ENCODE data around the gene SLC45A1.
"Not testable (repeated sequence)": the region's sequence is repeated elsewhere in the genome, so short reads cannot be mapped to it uniquely, and the experiment has no call there.

The SLC45A1 gene

DNA sequence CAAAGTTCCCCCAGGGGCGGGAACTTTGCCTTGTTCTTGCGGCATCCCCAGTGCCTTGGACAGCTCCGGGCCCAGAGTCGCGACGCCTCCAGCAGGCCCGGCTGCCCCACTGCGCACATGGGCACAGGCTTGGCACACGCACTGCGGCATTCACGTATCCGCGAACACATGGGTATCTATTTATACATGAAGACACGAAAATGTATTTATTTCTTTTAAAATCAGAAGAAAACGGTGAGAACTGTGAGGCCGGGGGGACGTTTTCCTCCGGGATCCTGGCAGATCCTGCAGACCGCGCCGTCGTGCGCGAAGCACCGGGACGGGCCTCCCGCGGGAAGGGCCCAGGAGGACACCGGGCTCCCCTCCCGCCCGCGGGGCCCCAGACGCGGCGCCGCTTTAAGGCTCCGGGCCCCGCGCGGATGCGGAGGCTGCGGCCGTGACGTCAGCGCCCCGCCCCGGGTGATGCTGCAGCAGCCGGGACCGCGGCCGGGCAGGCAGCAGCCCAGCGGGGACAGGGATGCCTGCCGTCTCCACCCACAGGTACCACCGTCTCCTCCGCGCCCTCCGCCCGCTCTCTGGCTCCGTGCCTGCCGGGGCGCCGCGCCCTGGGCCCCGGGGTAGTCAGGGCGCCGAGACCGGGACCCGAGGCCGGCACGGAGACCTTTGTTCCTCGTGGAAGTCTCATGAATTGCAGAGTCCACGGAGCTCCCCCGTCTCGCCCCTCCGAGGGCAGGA is at the start of gene SLC45A1:
Gene SLC45A1, plus strand, starts transcription at position 468 of the 735 bp plus-strand sequence. CDS start 6,216 bp downstream, outside the sequence.
- DNase-seq (peak; percentile 86), ATAC-seq (peak; percentile 81)

DNA sequence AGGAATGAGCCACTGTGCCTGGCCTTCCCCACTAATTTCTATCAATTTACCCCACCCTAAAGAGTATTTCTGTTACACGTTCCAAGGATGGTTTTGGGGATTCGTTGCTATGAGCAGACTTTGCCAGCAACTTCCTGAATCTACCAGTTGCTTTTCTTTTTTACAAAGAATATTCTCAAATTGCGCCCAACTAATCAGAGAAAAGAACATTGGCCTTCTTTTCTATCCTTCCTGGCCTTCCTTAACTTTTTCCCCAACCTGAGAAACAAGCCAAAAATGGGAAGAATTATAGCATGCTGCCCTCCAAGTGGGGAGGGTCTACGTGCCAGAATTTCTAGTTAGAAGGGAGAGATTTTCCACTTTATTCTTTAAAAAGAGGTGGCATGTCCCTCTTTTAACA is 44.9 kb upstream of the SLC45A1 start:
- ATAC-seq (no peak), DNase-seq (no peak)

DNA sequence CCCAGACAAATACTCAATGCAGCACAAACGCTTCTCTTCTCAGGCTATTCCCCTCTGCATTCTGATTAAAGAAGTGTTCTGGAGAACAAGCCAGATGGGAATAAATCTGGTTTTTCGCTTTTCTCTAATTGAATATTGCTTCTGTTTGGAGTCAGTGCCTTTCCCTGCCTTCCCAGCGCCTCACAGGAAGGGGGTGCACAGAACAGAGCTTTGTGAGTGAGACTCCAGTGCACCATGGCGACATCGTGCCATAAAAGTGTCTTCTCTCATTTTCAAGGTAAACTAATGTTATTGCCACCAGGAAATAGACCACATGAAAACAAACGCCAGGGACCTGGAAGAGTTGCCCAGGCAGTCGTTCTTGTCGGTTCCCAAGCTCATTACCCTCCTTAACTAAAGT is 43.6 kb upstream of the SLC45A1 start:
- no peak for DNase-seq
- no peak for ATAC-seq

DNA sequence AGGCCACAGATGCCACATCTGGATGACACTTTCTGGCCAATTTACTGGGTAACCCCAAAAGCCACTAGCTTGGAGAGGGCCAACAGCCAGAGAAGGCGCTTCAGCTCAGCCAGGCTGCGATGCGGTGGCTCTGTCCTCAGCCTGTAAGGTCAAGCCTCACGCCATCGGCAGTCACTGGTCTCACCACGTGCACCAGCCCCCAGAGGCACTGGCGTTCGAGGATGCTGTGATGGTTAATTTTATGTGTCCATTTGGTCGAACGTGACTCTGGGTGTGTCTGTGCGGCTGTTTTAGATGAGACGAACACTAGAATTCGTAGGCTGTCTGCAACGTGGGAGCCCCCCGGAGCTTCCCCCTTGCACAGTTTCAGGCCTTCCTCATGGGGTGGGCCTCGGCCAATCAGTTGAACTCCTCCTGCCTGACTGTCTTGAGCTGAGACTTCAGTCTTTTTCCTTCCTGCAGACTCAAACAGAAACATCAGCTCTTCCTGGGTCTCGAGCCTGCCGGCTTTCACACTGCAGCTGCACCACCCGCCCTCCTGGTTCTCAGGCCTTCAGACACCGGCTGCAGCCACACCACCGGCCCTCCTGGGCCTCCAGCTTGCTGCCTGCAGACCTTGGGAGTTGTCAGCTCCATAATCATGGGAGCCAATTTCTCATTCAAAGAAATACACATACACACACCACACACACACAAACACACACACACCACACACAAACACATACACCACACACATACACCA is 41.6 kb upstream of the SLC45A1 start:
- DNase-seq (no peak), ATAC-seq (no peak)

DNA sequence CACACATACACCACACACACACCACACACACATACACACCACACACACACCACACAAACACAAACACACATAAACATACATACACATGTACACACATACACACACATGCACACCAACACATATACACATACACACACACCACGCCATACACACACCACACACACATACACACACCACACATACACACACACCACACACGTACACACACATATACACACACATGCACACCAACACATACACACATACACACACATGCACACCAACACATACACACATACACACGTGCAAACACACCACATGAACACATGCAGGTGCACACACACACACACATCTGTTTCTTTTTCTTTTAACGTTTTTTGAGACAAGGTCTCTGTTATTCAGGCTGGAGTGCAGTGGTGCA is 41.0 kb upstream of the SLC45A1 start:
- no peak for DNase-seq
- no peak for ATAC-seq

DNA sequence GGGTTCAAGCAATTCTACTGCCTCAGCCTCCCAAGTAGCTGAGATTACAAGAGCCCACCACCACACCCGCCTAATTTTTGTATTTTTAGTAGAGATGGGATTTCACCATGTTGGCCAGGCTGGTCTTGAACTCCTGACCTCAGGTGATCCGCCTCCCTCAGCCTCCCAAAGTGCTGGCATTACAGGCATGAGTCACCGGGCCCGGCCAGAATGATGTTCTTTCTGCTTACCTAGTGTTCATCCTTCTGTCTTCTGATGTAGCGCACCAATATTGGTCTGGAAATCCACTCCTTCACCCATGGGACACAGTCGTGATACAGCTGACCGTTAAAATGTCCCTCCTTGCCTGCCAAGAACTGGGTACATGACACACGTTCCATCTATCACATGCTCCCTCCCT is 39.2 kb upstream of the SLC45A1 start:
- not testable (repeated sequence) for DNase-seq, ATAC-seq

DNA sequence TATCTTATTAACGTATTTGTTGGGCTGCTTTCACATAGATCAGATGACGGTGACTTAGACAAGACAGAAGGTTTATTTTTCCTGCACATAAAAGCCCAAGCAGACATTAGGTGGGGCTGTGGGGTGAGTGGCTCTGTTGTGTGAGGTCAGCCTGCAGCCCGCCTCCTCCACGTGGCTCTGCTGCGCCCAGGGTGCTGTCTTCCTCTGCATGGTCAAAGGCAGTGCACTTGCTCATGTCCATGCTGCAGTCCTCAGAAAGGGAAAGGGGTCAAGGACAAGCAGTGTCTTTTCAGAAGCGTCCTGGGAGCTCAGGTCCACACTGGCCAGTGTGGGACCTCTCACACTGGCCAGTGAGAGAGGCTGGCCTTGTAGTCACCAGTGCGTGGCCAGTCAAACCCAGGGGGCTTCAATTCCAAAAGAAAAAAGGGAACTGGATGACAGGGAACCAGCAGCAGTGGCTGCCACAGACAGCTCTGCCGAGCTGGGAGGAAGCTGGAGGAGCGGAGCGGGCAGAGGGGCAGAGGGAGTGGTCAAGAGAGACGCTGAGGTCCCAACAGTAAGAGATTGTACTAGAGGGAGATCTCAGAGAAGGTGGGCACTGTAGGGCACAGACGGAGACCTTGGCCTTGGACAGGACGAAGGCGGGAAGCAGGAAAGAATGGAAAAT is 35.9 kb upstream of the SLC45A1 start:
- DNase-seq (no peak), ATAC-seq (no peak)

DNA sequence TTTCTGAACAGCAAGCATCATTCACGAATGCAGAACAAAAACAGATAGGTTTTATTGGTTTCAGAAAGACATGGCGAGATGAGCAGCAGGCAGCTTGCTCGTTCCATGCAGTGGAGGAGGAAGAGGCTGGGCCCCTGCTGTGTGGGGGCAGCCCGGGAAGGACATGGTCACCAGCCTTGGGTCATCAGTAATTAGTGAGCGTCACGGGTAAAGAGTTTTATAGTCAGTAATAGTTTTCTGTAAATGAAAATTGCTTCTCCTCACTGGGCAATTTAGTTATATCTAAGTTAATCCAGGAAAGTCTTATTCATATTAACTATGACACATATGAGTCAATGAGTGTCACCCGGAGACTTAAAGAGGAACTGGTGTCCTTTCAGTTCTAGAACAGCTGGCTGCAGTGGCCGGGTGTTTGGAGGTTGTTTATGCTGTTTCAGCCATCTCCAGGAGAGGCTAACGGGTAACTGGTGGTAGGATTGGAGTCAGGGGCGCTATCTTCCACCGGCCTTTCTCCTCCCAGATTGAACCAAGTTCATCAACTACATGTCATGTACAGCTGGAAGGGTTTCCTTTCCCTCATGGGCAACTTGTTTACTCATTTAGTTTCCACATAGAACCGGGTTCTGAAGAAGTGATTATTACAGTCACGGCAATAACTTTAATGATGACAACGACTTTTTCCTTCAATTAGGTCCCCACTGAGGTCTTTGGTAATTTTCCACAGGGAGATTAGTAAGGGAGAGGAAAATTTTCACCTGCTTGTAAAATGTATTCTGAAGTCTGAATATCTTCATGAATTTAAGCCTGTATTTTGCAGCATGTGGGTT is 34.6 kb upstream of the SLC45A1 start:
- ATAC-seq (peak; percentile 84), DNase-seq (peak; percentile 12)

DNA sequence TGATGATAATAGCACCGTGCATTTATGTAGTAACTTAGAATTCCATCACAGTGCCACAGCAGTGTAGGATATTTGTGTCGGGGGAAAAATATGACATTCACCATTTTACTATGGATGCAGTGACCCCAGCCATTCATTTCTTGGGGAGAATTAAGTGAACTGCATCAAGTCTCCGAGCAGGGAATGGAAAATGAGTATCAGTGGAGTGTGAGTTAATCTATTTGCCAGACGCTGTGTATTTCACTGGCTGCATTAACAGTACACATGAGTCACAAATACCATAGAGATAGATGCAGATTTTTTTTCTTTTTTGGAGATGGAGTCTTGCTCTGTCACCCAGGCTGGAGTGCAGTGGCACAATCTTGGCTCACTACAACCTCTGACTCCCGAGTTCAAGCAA is 33.8 kb upstream of the SLC45A1 start:
- DNase-seq (no peak), ATAC-seq (peak; percentile 30)

DNA sequence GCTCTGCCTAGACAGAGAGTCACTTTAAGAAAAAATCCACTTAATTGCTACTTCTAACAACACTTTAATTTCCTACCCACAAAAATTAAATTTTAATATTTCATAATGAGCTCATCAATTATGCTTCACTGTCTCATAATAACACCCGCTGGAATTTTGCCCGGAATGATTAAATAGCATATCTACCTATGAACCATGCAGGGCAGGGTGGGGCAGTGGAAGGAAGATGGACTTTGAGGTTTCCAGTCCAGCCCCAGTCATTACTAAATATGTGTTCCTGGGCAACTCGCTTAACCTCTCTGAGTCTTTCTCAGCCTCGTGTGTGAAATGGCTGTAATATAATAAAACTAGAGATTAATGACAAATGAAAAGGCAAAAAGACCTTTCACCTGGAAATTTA is 32.8 kb upstream of the SLC45A1 start:
- ATAC-seq (no peak), DNase-seq (no peak)

DNA sequence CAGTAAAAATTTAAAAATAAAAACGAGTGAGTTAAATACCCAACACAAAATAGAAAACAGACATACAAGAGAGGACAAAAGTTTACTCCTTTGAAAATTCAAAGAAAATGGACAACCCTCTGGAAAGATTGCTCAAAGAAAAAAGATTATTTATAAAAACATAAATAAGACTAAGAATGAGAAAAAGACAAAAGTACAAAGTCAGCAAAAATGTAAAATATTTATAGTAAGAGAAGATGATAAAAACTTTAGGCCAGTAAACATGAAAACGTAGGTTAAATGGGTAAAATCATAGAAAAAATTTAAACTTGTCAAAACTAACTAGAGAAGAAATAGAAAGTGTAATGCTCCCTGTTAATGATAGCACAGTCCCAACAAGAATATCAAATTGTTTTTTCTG is 31.9 kb upstream of the SLC45A1 start:
- no peak for ATAC-seq

DNA sequence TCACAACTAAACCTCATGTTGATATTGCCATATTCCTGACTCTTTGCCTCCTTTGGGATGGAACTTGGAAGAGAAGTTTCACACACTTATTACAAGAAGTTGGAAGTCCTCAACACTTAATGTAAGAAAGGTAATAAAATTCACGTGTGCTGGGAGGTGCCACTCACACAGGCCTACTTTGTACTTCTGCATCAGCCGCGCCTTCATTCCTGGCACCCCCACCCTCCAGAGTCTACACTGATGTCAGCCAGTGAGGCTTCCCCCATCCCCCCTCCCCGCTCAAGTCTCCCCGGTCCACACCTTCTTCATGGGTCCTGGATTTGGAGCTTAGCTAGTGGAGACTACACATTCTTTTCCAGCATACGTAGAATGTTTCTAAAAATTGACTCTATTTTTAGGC is 24.8 kb upstream of the SLC45A1 start:
- no peak for ATAC-seq
- DNase-seq: no peak

More for the DNA sequence above, 31.9 kb upstream of the SLC45A1 start:
- DNase-seq: no peak

DNA sequence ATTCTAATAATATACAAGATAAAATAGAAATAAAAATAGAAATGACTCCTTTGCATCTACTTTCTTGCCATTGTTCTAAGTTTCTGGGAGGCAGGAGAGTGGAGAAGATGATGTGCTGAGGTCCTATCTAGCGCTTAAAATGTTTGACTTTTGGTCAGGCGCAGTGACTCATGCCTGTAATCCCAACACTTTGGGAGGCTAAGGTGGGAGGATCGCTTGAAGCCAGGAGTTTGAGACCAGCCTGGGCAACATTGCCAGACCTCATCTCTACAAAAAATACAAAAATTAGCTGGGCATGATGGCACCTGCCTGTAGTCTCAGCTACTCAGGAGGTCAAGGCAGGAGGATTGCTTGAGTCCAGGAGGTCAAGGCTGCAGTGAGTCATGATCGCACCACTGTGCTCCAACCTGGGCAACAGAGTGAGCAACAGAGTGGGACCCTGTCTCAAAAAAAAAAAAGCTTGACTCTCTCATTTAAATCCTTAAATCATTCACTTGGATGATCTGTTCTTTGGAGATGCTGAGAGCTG is 24.2 kb upstream of the SLC45A1 start:
- no peak for ATAC-seq
- DNase-seq: no peak

DNA sequence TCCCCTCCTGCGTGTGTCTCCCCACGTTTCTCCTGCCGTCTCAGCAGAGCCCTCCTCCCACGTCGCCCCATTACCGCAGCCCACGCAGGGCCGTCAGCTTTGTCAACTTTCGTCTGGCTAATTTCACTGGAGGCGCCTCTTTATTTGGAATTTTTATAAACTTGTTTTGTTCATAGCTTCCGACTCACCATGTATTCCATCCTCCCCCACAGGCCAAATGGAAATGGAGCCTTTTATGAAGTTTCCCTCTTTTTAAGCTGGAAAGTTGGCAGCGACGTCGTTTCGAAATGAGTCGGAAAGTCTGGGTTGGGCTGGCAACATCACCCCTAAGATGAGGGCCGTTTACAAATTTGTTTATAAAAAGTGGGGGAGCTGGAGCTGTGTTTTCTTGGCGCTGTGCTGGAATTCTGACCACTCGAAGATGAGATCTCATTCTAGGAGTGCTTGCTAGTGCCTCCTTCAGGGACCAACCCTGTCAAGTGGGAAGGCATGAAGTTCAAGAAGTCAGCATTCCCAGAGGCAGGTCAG is 23.7 kb upstream of the SLC45A1 start:
- DNase-seq (no peak), ATAC-seq (no peak)

DNA sequence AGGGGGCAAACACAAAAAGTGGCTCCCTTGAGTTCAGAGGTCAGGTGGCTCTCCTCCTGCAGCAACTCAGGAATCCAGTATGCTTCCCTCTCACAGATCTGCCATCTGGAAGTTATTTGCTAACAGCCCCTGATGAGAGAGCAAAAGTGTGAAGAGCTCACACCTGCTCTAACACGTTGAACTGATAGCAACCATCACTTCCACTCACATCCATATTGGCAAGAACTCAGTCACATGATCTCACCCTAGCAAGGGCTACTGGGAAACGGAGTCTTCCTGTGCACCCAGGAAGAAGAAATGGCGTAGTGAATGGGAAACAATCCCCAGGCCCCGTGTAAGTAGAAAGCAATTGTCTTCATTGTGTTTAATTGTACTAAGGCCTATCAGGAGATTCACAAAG is 20.7 kb upstream of the SLC45A1 start:
- DNase-seq (no peak), ATAC-seq (no peak)

DNA sequence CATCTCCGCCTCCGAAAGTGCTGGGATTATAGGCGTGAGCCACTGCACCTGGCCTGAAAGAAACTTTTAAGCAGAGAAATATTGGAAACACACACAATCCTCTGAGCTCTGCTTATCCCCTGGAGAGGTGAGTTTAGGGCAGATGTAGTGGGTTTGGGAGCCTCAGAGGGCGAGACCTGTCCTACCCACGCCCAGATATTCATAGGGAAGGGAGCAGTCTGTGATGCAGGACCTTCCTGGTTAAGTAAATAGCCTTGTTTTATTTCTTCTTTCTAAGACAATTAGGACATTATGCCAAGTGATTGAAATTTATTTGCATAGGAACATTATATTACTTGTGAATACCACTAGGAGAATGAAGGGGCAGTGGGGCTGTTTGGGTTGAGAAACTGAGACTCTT is 18.0 kb upstream of the SLC45A1 start:
- ATAC-seq (no peak), DNase-seq (no peak)

DNA sequence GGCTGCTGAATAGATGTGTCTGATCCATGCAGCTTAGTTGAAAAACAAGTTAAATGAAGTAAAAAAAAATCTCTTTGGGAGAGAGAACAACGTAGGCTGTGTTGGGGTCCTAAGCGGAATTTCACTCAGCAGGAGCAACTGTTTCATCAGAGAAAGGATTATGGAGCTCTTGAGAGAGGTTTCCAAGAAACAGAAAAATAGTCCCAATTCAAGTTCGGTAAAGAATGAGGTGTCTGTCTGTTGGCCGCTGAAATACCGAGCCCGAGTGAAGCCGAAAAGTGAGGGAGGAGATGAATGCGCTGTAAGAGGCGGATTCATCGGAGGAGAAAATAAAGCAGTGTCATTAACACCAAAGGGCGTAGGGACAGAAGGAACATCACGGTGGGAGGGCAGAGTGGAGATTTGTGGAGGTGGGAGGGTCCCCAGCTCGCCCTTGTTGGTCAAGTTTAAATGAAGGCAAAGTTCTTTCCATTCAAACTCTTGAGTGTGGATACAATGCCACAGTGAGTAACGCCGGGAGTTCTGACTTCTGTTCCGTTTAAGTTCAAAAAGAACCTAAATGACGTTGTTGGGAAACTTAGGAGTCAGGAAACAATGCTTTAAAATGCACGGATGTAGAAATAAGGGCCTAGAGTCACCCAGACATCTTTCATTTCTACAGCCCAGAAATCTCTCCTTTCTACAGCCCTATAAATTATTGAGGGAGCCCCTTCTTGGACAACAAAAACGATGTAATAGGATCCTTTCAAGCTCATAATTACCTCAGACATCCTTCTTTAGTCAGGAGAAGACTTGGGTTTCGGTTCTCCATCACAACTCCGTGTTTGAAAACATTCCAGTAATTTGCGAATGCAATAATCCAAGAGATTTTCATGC is 15.6 kb upstream of the SLC45A1 start:
- DNase-seq (no peak), ATAC-seq (no peak)

DNA sequence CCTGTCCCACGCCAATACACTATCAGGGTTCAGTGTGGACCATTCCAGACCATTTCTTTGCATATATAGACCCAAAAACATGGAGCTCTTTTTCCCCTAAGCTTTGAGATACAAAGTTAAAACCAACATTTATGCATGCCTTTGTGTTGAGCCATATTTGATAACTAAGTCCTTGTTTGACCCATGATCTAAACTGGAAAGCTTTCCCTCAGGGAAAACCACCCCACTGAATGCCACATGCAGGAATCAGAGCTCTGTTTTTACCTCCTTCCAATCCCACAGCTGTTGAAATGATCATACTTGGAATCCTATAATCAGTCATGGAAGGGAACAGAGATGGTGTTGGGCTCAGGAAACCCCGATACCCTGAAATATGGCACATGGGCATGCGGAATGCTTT is 14.8 kb upstream of the SLC45A1 start:
- DNase-seq (no peak), ATAC-seq (no peak)

DNA sequence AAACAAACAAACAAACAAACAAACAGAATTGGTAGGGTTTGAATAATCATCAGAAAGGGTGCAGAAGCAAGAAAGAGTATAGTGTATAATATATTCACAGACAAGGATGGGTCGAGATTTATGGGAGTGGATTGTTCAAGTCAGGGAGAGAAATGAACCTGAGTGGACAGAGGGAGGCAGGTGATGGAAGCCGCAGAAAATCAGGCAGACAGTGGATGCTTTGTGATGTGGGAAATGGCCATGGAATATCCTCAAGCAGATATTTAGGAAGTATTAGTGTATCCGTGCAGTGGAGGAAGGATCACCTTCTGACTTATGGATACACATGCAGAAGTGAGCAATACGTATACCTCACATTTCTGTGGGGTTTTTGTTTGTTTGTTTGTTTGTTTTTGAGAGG is 14.0 kb upstream of the SLC45A1 start:
- ATAC-seq: no peak
- DNase-seq: no peak

DNA sequence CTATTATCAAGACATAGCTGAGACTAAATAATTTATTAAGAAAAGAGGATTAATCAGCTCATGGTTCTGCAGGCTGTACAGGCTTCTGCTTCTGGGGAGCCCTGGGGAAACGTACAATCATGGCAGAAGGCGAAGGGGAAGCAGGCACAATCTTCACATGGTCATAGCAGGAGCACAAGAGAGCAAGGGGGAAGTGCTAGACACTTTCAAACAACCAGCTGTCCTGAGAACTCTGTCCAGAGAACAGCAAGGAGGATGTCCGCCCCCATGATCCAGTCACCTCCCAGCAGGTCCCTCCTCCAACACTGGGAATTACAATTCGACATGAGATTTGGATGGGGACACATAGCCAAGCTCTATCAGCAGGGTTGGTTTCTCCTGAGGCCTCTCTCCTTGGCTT is 10.3 kb upstream of the SLC45A1 start:
- DNase-seq: no peak
- ATAC-seq: no peak
